Gastroesophageal sphincter (tissue), 4 donors: Measurements from ENCODE around the gene ROS1. TPM values are rescaled to one million over a fixed set of nuclear protein-coding genes. Genes with fewer than 3 reads are reported as not detected.

Experiments
- ATAC-seq: fragments of 150-250 bp; one replicate; pipeline ENCODE4 v1.9.1; 2016; ENCODE audit warnings: mild to moderate bottlenecking, moderate library complexity
- H3K27ac ChIP-seq, 4 donors: fragments of 200-600 bp; sonication (generic) in 3 of 4; 1 replicate in 3 of 4; 2 replicates in 1 of 4; pipeline ENCODE4 v1.5.1; 2016 to 2019
- H3K27me3 ChIP-seq: fragments of 200-600 bp; sonication (generic); one replicate; pipeline ENCODE4 v1.5.1; 2019
- H3K36me3 ChIP-seq, 2 donors: fragments of 200-600 bp; sonication (generic); one replicate each; pipeline ENCODE4 v1.5.1; 2019; ENCODE audit warnings: control low read depth in 1 of 2
- H3K4me1 ChIP-seq, 3 donors: fragments of 200-600 bp; sonication (generic); 1 replicate in 2 of 3; 2 replicates in 1 of 3; pipeline ENCODE4 v1.5.1; 2016 to 2019; ENCODE audit warnings: control low read depth in 2 of 3
- H3K4me3 ChIP-seq, 2 donors: fragments of 200-600 bp; sonication (generic); one replicate each; pipeline ENCODE4 v1.5.1; 2019; ENCODE audit warnings: mild to moderate bottlenecking in 1 of 2, moderate library complexity in 1 of 2
- H3K9me3 ChIP-seq, 3 donors: fragments of 200-600 bp; sonication (generic); one replicate each; pipeline ENCODE4 v1.5.1; 2017 to 2019; ENCODE audit warnings: control low read depth in 2 of 3
- CTCF ChIP-seq, 4 experiments: fragments of 200-600 bp in 2 of 4; fragments of 450-650 bp in 2 of 4; sonication (generic) in 1 of 4; IDR thresholded peaks; one replicate each; pipeline ENCODE4 v1.5.1; 2017 to 2019; ENCODE audit warnings: antibody characterized with exemption in 4 of 4, mild to moderate bottlenecking in 2 of 4, moderate library complexity in 2 of 4
- EP300 ChIP-seq: sonication (generic); formaldehyde crosslinking; IDR thresholded peaks from one replicate; pipeline ENCODE4 v1.6.1; 2017; ENCODE audit warnings: antibody characterized with exemption, mild to moderate bottlenecking
- POLR2A ChIP-seq, 2 donors: fragments of 450-650 bp; IDR thresholded peaks; one replicate each; pipeline ENCODE4 v1.6.1; 2017; ENCODE audit warnings: antibody characterized with exemption in 2 of 2, mild to moderate bottlenecking in 2 of 2, moderate library complexity in 1 of 2
- POLR2AphosphoS5 ChIP-seq: sonication (generic); formaldehyde crosslinking; IDR thresholded peaks from one replicate; pipeline ENCODE4 v1.6.1; 2017; ENCODE audit warnings: antibody characterized with exemption
- WGBS, 2 donors: methylation state at CpG; one replicate each; pipeline ENCODE4 v1.1.5; 2018; ENCODE audit warnings: low coverage in 1 of 2; 5-methylcytosine and 5-hydroxymethylcytosine counted together
- total RNA-seq, 4 donors: library from RNA; depleted of rRNA; stranded (reverse); fragments of >200 nt; gene quantifications; one replicate each; pipeline ENCODE4 v1.1.0, GENCODE V29; 2016

The ROS1 gene
- total RNA-seq, 4 donors from 2014 or later: 0.13 TPM; not detected in 3

- no peaks in the 10 kb centered on the region for H3K4me1 ChIP-seq
- no peaks in the 10 kb centered on the region for H3K36me3 ChIP-seq
- no peak for TF ChIP-seq POLR2A (IDR thresholded peaks at IDR 0.05)
- TF ChIP-seq POLR2AphosphoS5: no peak
- no peak for TF ChIP-seq CTCF (IDR thresholded peaks at IDR 0.05)
- no peak for TF ChIP-seq EP300
- ATAC-seq: no peak
- no peak overlapping the region for H3K27ac ChIP-seq
- no peaks in the 10 kb centered on the region for H3K27me3 ChIP-seq
- H3K4me3 ChIP-seq: no peak overlapping the region
- 87 to 100% methylated on average over 2 to 3 of the region's 3 CpGs for WGBS, 2 donors
- no peaks in the 10 kb centered on the region for H3K9me3 ChIP-seq
Measured at GRCh38 chr6:117298941-117299340, 126.8 kb downstream of the ROS1 start.

GRCh38 chr6:117290173-117290846, 135.4 kb downstream of the ROS1 start:
- Histone ChIP-seq H3K27me3 (peaks cover 14% of the 10 kb centered on the region), H3K27ac (no peak overlapping the region), H3K4me3 (no peak overlapping the region), H3K36me3 (no peaks in the 10 kb centered on the region), H3K4me1 (no peaks in the 10 kb centered on the region), H3K9me3 (no peaks in the 10 kb centered on the region)
- ATAC-seq: no peak
- WGBS, 2 donors: 28 to 34% methylated on average over 3 of the region's 3 CpGs
- TF ChIP-seq POLR2AphosphoS5: no peak
- no peak for TF ChIP-seq EP300
- no peak for TF ChIP-seq POLR2A (IDR thresholded peaks at IDR 0.05)

- no peaks in the 10 kb centered on the region for H3K36me3 ChIP-seq
- H3K9me3 ChIP-seq: no peaks in the 10 kb centered on the region
- TF ChIP-seq POLR2AphosphoS5 (no peak), CTCF (IDR thresholded peaks at IDR 0.05) (no peak), EP300 (no peak), POLR2A (IDR thresholded peaks at IDR 0.05) (no peak)
- 31 to 48% methylated on average over 3 of the region's 3 CpGs for WGBS, 2 donors
- no peak for ATAC-seq
- no peaks in the 10 kb centered on the region for H3K4me1 ChIP-seq
- no peak overlapping the region for H3K27ac ChIP-seq
- H3K4me3 ChIP-seq: no peak overlapping the region
- H3K27me3 ChIP-seq: peaks cover 14% of the 10 kb centered on the region
Measured at GRCh38 chr6:117288083-117288715, 137.5 kb downstream of the ROS1 start.

DNA sequence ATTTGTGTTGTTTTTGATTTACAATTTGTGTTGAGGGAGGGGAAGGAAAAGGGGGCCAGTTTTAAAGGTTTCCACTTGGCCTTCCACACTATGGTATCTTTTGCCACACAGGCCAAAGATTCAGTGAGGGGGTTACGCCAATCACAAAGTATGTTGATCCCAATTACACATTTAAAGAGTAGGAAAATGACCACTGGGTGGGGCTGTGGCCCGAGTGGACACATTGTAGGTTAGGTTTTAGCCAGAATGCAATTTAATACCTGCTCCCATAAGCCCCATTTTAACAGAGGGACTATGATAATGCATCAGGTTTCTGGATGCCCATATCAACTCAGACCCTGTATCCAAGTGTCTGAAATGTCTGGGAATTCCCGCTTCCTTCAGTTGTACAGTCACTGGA, 144.8 kb downstream of the ROS1 start:
- no peak for ATAC-seq

GRCh38 chr6:117276778-117277316, 148.9 kb downstream of the ROS1 start:
- H3K27ac ChIP-seq: no peak overlapping the region
- H3K4me3 ChIP-seq: no peak overlapping the region
- no peaks in the 10 kb centered on the region for H3K4me1 ChIP-seq
- H3K36me3 ChIP-seq: no peaks in the 10 kb centered on the region
- H3K27me3 ChIP-seq: peaks cover 54% of the 10 kb centered on the region
- no peak for TF ChIP-seq CTCF (IDR thresholded peaks at IDR 0.05)
- no peak for TF ChIP-seq POLR2A (IDR thresholded peaks at IDR 0.05)
- TF ChIP-seq POLR2AphosphoS5: no peak
- TF ChIP-seq EP300: no peak
- H3K9me3 ChIP-seq: no peaks in the 10 kb centered on the region
- WGBS, 2 donors: 75 to 80% methylated on average over 10 of the region's 10 CpGs
- ATAC-seq: no peak

More for the DNA sequence above, 144.8 kb downstream of the ROS1 start:
- TF ChIP-seq POLR2A (IDR thresholded peaks at IDR 0.05): no peak
- TF ChIP-seq POLR2AphosphoS5: no peak
- H3K27me3 ChIP-seq: peaks cover 16% of the 10 kb centered on the region
- no peaks in the 10 kb centered on the region for H3K9me3 ChIP-seq
- no peaks in the 10 kb centered on the region for H3K36me3 ChIP-seq
- no peak overlapping the region for H3K27ac ChIP-seq
- no peak overlapping the region for H3K4me3 ChIP-seq
- H3K4me1 ChIP-seq: no peaks in the 10 kb centered on the region
- whole genome bisulfite sequencing, 2 donors: 56 to 60% methylated on average over 2 to 3 of the region's 3 CpGs
